Measurements from ENCODE around the gene RHOT2. TPM values are rescaled to one million over a fixed set of nuclear protein-coding genes. Genes with fewer than 3 reads are reported as not detected.

The RHOT2 gene
- total and polyA plus RNA-seq, 2 experiments from 2014 or later, result 129 to 163 TPM

DNA sequence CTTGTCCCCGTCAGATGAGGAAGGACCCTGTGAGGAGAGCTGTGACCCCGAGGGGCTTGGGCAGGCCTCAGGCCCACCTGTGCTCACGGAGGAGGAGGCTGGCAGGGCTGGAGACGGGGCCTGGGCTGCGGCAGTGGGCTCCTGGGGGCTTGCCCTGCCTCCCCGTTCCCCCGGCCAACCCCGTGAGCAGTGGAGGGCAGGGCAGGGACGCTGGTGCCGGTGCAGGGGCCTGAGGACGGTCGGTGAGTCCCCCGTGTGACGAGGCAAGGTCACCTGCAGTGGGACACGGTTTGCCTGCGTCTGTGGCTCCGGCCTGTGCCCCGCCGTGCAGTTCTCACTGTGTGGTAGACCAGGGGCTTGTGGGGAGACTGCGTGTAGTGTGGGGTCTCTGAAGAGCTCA lies 8.3 kb upstream of the RHOT2 start (continued):
- no peak for TF ChIP-seq ZNF462 (CRISPR knock-in tag; IDR thresholded peaks at IDR 0.05)
- TF ChIP-seq STAT1 (IDR thresholded peaks at IDR 0.05; ENCODE audit: unreplicated experiment), result no peak
- TF ChIP-seq ETS1 (IDR thresholded peaks at IDR 0.05), result no peak
- TF ChIP-seq EZH2phosphoT487 (IDR thresholded peaks at IDR 0.05; ENCODE audit: unreplicated experiment), result no peak
- TF ChIP-seq, protein P1, sequence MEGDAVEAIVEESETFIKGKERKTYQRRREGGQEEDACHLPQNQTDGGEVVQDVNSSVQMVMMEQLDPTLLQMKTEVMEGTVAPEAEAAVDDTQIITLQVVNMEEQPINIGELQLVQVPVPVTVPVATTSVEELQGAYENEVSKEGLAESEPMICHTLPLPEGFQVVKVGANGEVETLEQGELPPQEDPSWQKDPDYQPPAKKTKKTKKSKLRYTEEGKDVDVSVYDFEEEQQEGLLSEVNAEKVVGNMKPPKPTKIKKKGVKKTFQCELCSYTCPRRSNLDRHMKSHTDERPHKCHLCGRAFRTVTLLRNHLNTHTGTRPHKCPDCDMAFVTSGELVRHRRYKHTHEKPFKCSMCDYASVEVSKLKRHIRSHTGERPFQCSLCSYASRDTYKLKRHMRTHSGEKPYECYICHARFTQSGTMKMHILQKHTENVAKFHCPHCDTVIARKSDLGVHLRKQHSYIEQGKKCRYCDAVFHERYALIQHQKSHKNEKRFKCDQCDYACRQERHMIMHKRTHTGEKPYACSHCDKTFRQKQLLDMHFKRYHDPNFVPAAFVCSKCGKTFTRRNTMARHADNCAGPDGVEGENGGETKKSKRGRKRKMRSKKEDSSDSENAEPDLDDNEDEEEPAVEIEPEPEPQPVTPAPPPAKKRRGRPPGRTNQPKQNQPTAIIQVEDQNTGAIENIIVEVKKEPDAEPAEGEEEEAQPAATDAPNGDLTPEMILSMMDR (conservative IDR thresholded peaks at IDR 0.05; ENCODE audit: low read depth in 2 of 2), result no peak
- TF ChIP-seq NANOG (IDR thresholded peaks at IDR 0.05; ENCODE audit: borderline replicate concordance), result no peak
- no peak for TF ChIP-seq CREB1 (CRISPR knock-in tag; IDR thresholded peaks at IDR 0.05; ENCODE audit: low read depth)
- no peak for TF ChIP-seq EZH2 (IDR thresholded peaks at IDR 0.05; ENCODE audit: low read depth, unreplicated experiment)
